Psoas muscle (tissue), 8 donors: Measurements from ENCODE around the gene LGALS3BP. TPM values are rescaled to one million over a fixed set of nuclear protein-coding genes. Genes with fewer than 3 reads are reported as not detected.

Experiments
- ATAC-seq, 4 donors: fragments of 200-7000 bp; cut with Tn5 transposase; one replicate each; pipeline ENCODE4 v1.9.1; 2020; ENCODE audit warnings: moderate library complexity in 3 of 4, mild to moderate bottlenecking in 2 of 4
- DNase-seq, 2 donors: peaks; one replicate each; pipeline ENCODE4 v3.0.0-alpha.2; 2020
- H3K27ac ChIP-seq: fragments of 200-600 bp; one replicate; pipeline ENCODE4 v1.8.0; 2022
- H3K27me3 ChIP-seq, 3 donors: fragments of 200-600 bp in 1 of 3; one replicate each; pipeline versions ENCODE4 v1.6.1 to v1.8.0; 2013 to 2022; ENCODE audit warnings: low read length in 2 of 3, mild to moderate bottlenecking in 2 of 3, moderate library complexity in 1 of 3; ENCODE audit not compliant: insufficient read depth in 3 of 3
- H3K36me3 ChIP-seq, 2 donors: fragments of 200-600 bp in 1 of 2; one replicate each; pipeline versions ENCODE4 v1.6.1 to v1.8.0; 2013 to 2022; ENCODE audit warnings: low read depth in 1 of 2, mild to moderate bottlenecking in 1 of 2, moderate library complexity in 1 of 2; ENCODE audit not compliant: insufficient read depth in 1 of 2
- H3K4me1 ChIP-seq: fragments of 200-600 bp; one replicate; pipeline ENCODE4 v1.8.0; 2022
- H3K4me3 ChIP-seq: fragments of 200-600 bp; one replicate; pipeline ENCODE4 v1.8.0; 2022; ENCODE audit warnings: mild to moderate bottlenecking
- H3K9me3 ChIP-seq: fragments of 200-600 bp; one replicate; pipeline ENCODE4 v1.8.0; 2022
- CTCF ChIP-seq: fragments of 200-600 bp; IDR thresholded peaks from one replicate; pipeline ENCODE4 v1.8.0; 2022; ENCODE audit warnings: antibody characterized with exemption
- WGBS, 3 donors: extraction: QIAGEN DNeasy Blood & Tissue Kit; methylation state at CpG; one replicate each; pipeline versions ENCODE4 v1.1.6 to v1.1.7; 2013; 5-methylcytosine and 5-hydroxymethylcytosine counted together
- intact Hi-C, 2 donors: fragments of 100-400 bp; cut with DNase I; formaldehyde crosslinking; loops; one replicate each; pipeline versions ENCODE4 v1.11.0 to v1.14.2; 2022
- polyA plus RNA-seq, 3 donors: library from polyadenylated mRNA; stranded (reverse); fragments of 200-250 nt; gene quantifications; one replicate each; pipeline ENCODE4 v1.2.3, GENCODE V29; 2013
- total RNA-seq, 4 donors: library from RNA; stranded (reverse); fragmentation: NEBNext Ultra II Directional in 2 of 4; extraction: Animal tissue kit (Norgen Biotek cat#: 25700) in 2 of 4; gene quantifications; one replicate each; pipeline versions ENCODE4 v1.2.1 to v1.2.4, GENCODE V29; 2021 to 2023
- donor health status: healthy with polysubstance abuse.
- donor health status: DM: no; HTN: no; CAD: no; lungs with moderate emphysema.
- donor health status: Bipolar disorder and iron deficiency.
- donor health status: healthy.
- donor health status: DM: yes; HTN: yes; CAD: no.
- donor health status: DM: no; HTN: no; CAD: no.
- donor health status: DM: no; HTN: no; CAD: no.
- donor health status: DM: yes; HTN: yes; CAD: no.

Gene LGALS3BP
- total and polyA plus RNA-seq, 7 donors, result 8.9 to 35.5 (median 14.9) TPM

DNA sequence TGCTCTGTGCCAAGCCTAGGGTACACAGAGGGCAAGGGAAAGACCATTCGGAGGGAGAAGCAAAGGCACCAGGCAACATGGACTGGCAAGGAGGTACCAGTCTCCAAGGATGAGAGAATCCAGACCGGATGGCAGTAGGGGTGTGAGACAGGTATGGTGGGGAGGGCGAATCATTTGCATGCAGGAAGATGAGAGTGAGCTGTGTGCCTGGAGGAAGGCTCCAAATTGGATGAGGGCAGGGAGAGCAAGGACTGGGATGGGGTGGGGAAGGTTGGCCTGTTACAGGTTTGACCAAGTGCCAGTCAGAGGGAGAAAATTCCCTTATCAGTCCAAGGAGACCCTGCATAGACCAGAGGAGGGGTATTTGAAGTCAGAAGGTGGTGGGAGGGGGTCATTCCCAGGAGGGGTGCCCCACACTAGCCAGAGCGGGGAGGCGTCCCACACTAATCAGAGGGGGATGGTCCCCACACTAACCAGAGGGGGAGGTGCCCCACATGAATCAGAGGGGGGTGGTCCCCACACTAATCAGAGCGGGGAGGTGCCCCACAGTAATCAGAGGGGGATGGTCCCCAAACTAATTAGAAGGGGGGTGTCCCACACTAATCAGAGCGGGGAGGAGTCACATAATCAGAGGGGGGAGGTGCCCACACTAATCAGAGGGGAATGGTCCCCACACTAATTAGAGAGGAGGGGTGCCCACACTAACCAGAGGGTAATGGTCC, 29.1 kb upstream of the LGALS3BP start:
- TF ChIP-seq CTCF, result no peak
- intact Hi-C loops, result no loop called here
- WGBS, 3 donors, result 31 to 34% (median 32%) methylated on average over 7 of the region's 7 CpGs
- peaks cover 0 to 5% of the 10 kb centered on the region in 2 donors for H3K36me3 ChIP-seq
- H3K9me3 ChIP-seq, result no peaks in the 10 kb centered on the region
- peak overlapping the region; percentile 74 for H3K4me3 ChIP-seq
- ATAC-seq (peak in 2 of 4 donors; percentile 2 to 5), DNase-seq (no peak)
- no peaks in the 10 kb centered on the region for H3K27me3 ChIP-seq
- H3K4me1 ChIP-seq, result peaks cover 29% of the 10 kb centered on the region
- H3K27ac ChIP-seq, result peak overlapping the region; percentile 91

GRCh38 chr17:79007504-79008381, 28.0 kb upstream of the LGALS3BP start:
- Histone ChIP-seq H3K27me3 (no peaks in the 10 kb centered on the region), H3K27ac (no peak overlapping the region), H3K4me3 (no peak overlapping the region), H3K4me1 (peaks cover 29% of the 10 kb centered on the region), H3K9me3 (no peaks in the 10 kb centered on the region), H3K36me3 (peaks cover 0 to 5% of the 10 kb centered on the region in 2 donors)
- no peak for DNase-seq
- WGBS, 3 donors, result 81 to 85% (median 83%) methylated on average over 21 of the region's 21 CpGs
- intact Hi-C loops, result no loop called here
- no peak for TF ChIP-seq CTCF
- ATAC-seq, result no peak

DNA sequence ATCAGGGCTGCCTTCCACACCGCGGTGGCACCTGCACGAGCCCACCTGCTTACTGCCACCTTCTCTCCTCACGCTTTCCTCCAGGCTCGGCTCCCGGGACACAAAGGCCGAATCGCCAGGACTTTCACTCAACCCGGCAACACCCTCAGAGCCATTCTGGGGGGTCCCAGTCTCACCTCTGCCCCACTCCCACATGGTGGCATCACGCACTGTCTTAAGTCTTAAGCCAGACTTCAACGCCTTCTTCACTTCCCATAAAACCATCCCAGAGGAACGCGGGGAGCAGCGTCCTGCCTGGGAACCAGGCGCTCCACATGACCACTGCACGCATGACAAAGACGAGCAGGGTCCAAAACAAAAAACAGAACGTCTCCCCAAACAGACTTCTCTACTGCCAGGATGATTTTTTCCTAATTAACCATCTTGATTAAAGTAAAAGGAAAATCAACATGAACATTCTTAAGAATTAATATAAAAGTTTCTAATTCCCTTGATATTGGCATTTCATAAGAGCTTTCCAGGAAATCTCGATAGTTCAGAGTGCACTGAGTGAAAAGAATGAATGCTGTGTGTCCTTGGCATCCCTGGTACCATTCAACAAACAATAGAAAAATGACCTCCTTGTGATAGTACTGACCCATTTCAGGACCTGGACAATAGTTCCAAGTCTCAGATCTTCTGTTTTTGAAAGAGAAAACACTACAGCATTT, 27.2 kb upstream of the LGALS3BP start:
- Histone ChIP-seq H3K4me3 (no peak overlapping the region), H3K27ac (no peak overlapping the region), H3K4me1 (peaks cover 29% of the 10 kb centered on the region), H3K36me3 (peaks cover 0 to 5% of the 10 kb centered on the region in 2 donors), H3K27me3 (no peaks in the 10 kb centered on the region), H3K9me3 (no peaks in the 10 kb centered on the region)
- intact Hi-C loops, result no loop called here
- DNase-seq (no peak), ATAC-seq (no peak)
- 80 to 84% (median 81%) methylated on average over 19 of the region's 19 CpGs for WGBS, 3 donors
- TF ChIP-seq CTCF, result no peak

DNA sequence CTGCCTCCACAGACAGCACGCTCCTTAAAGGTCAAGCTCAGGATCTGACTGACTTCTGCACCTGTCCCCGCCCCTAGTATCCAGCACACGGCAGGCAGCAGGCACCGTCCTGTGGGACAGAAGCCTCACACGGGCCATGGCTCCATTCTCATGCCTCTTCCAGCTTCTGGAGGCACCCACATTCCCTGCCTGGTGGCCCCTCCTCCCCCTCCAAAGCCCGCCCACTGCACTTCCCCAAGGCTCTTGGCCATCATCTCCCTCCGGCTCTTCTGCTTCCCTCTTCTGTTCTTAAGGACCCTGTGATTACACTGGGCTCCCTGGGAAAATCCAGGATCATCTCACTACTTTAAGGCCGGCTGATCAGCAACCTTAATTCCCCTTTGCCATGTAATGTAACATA, 26.3 kb upstream of the LGALS3BP start:
- no peaks in the 10 kb centered on the region for H3K27me3 ChIP-seq
- intact Hi-C loops, result no loop called here
- H3K9me3 ChIP-seq, result no peaks in the 10 kb centered on the region
- peaks cover 0 to 5% of the 10 kb centered on the region in 2 donors for H3K36me3 ChIP-seq
- H3K4me3 ChIP-seq, result no peak overlapping the region
- H3K27ac ChIP-seq, result no peak overlapping the region
- peaks cover 29% of the 10 kb centered on the region for H3K4me1 ChIP-seq
- TF ChIP-seq CTCF, result no peak
- DNase-seq, result no peak
- WGBS, 3 donors, result 67 to 79% (median 75%) methylated on average over 7 to 8 of the region's 8 CpGs
- no peak for ATAC-seq
